Type B pancreatic cell (in vitro differentiated cells): ENCODE data around the gene CHD6. TPM values are rescaled to one million over a fixed set of nuclear protein-coding genes. Genes with fewer than 3 reads are reported as not detected.

Source experiments
- DNase-seq: peaks from one replicate; pipeline ENCODE4 v3.0.0; 2021; ENCODE audit warnings: mixed read lengths; ENCODE audit not compliant: unreplicated experiment; ENCODE audit errors: extremely low spot score
- H3K27ac Mint-ChIP-seq: 2 replicates; pipeline ENCODE4 v1.8.0; 2021; ENCODE audit warnings: mild to moderate bottlenecking, mixed read lengths
- H3K27me3 Mint-ChIP-seq: 2 replicates; pipeline ENCODE4 v1.8.0; 2021; ENCODE audit warnings: mixed read lengths
- H3K36me3 Mint-ChIP-seq: 2 replicates; pipeline ENCODE4 v1.8.0; 2021; ENCODE audit warnings: mixed read lengths
- H3K4me1 Mint-ChIP-seq: one replicate; pipeline ENCODE4 v1.8.0; 2021; ENCODE audit warnings: mixed read lengths; ENCODE audit not compliant: unreplicated experiment
- H3K4me3 Mint-ChIP-seq: 2 replicates; pipeline ENCODE4 v1.8.0; 2021; ENCODE audit warnings: mild to moderate bottlenecking, mixed read lengths
- H3K9me3 Mint-ChIP-seq: 2 replicates; pipeline ENCODE4 v1.8.0; 2021; ENCODE audit warnings: mixed read lengths
- total RNA-seq: library from RNA; stranded (reverse); gene quantifications from 2 replicates; pipeline ENCODE4 v1.2.1, GENCODE V29; 2021; ENCODE audit warnings: low replicate concordance
- TF ChIP-seq, protein P1 (sequence below): fragments of 200-600 bp; sonication (generic); conservative IDR thresholded peaks from 2 replicates; pipeline ENCODE4 v1.5.0; 2021; ENCODE audit warnings: antibody characterized with exemption, mild to moderate bottlenecking

CHD6 gene
- total RNA-seq, 1 donor from 2014 or later = 72.6 TPM

- Mint-ChIP-seq H3K9me3 (peaks cover 17% of the 10 kb centered on the region), H3K4me3 (no peak overlapping the region), H3K27me3 (no peaks in the 10 kb centered on the region), H3K27ac (no peak overlapping the region), H3K4me1 (no peaks in the 10 kb centered on the region), H3K36me3 (peaks cover 68% of the 10 kb centered on the region)
- TF ChIP-seq, protein P1, sequence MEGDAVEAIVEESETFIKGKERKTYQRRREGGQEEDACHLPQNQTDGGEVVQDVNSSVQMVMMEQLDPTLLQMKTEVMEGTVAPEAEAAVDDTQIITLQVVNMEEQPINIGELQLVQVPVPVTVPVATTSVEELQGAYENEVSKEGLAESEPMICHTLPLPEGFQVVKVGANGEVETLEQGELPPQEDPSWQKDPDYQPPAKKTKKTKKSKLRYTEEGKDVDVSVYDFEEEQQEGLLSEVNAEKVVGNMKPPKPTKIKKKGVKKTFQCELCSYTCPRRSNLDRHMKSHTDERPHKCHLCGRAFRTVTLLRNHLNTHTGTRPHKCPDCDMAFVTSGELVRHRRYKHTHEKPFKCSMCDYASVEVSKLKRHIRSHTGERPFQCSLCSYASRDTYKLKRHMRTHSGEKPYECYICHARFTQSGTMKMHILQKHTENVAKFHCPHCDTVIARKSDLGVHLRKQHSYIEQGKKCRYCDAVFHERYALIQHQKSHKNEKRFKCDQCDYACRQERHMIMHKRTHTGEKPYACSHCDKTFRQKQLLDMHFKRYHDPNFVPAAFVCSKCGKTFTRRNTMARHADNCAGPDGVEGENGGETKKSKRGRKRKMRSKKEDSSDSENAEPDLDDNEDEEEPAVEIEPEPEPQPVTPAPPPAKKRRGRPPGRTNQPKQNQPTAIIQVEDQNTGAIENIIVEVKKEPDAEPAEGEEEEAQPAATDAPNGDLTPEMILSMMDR = no peak
- DNase-seq = no peak
These were observed 154.6 kb downstream of the CHD6 start for GRCh38 chr20:41463567-41463966.

DNA sequence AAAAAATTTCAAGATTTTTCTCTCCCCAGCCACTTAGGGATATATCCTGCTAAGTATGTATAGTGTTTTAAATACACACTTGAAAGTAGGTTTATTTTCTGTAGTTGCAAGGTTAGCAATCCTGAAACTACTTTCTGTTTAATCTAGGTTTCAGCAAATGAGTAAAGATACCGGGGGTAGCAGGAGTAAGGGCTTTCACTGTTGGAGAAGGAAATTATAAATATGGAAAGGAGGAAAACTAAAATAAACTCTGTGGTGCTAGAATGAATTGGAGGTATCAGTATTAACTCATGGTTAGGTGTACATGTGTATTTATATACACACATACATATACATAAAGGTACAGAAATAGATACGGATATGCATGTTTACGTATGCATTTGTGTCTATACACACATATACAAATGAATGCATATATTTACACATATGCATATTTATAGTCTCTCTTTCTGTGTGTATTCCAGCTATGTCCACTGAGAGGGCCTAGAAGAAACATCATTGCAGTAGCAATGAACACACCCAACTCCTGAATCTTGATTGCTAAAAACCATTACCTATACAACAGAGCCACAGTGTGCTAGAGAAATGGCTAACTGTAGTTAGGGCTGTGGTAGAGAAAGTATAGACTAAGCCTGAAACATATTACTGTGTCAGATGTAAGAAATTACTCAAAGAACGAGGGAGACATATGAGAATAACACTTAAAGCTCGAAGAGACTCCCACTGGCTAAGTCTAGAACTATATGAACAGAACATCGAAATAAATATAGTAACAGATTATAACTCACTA, 155.6 kb downstream of the CHD6 start:
- H3K4me3 Mint-ChIP-seq = no peak overlapping the region
- H3K9me3 Mint-ChIP-seq = peaks cover 17% of the 10 kb centered on the region
- TF ChIP-seq, protein P1 = no peak
- H3K36me3 Mint-ChIP-seq = peaks cover 68% of the 10 kb centered on the region
- H3K27ac Mint-ChIP-seq = no peak overlapping the region
- H3K4me1 Mint-ChIP-seq = no peaks in the 10 kb centered on the region
- H3K27me3 Mint-ChIP-seq = no peaks in the 10 kb centered on the region
- no peak for DNase-seq

GRCh38 chr20:41458761-41459160, 159.4 kb downstream of the CHD6 start:
- peaks cover 5% of the 10 kb centered on the region for H3K9me3 Mint-ChIP-seq
- H3K36me3 Mint-ChIP-seq = peaks cover 63% of the 10 kb centered on the region
- H3K4me3 Mint-ChIP-seq = no peak overlapping the region
- TF ChIP-seq, protein P1 = no peak
- peaks cover 6% of the 10 kb centered on the region for H3K4me1 Mint-ChIP-seq
- no peak for DNase-seq
- H3K27me3 Mint-ChIP-seq = no peaks in the 10 kb centered on the region
- H3K27ac Mint-ChIP-seq = no peak overlapping the region

- DNase-seq = no peak
- peaks cover 5% of the 10 kb centered on the region for H3K9me3 Mint-ChIP-seq
- TF ChIP-seq, protein P1 = no peak
- no peak overlapping the region for H3K27ac Mint-ChIP-seq
- H3K27me3 Mint-ChIP-seq = no peaks in the 10 kb centered on the region
- H3K36me3 Mint-ChIP-seq = peaks cover 66% of the 10 kb centered on the region
- peaks cover 6% of the 10 kb centered on the region for H3K4me1 Mint-ChIP-seq
- no peak overlapping the region for H3K4me3 Mint-ChIP-seq
These were observed 160.9 kb downstream of the CHD6 start for GRCh38 chr20:41457173-41457857.

DNA sequence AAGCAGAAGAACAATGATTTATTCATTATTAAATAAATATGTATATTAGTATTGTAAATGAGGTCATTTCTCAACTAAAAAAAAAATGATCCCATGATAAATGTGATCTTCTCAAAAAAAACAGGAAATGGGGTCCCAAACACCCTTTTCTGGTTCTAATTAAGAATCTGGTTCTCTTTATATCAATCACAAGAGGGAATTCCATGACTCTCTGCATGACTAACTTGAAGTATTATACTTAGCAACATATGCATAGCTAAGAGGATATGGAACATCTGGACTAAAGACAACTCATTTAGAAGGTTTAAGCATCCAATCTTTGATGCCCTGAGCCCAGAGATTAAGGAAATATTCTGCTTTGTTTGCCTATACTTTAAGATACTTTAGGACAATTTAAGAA, 161.8 kb downstream of the CHD6 start:
- TF ChIP-seq, protein P1 = no peak

More for the DNA sequence above, 161.8 kb downstream of the CHD6 start:
- H3K9me3 Mint-ChIP-seq = peaks cover 2% of the 10 kb centered on the region
- no peak overlapping the region for H3K27ac Mint-ChIP-seq
- peaks cover 66% of the 10 kb centered on the region for H3K36me3 Mint-ChIP-seq
- no peak overlapping the region for H3K4me3 Mint-ChIP-seq
- peaks cover 6% of the 10 kb centered on the region for H3K4me1 Mint-ChIP-seq
- DNase-seq = no peak
- H3K27me3 Mint-ChIP-seq = no peaks in the 10 kb centered on the region
